ENCODE measurements around the gene MNX1.

Gene MNX1

DNA sequence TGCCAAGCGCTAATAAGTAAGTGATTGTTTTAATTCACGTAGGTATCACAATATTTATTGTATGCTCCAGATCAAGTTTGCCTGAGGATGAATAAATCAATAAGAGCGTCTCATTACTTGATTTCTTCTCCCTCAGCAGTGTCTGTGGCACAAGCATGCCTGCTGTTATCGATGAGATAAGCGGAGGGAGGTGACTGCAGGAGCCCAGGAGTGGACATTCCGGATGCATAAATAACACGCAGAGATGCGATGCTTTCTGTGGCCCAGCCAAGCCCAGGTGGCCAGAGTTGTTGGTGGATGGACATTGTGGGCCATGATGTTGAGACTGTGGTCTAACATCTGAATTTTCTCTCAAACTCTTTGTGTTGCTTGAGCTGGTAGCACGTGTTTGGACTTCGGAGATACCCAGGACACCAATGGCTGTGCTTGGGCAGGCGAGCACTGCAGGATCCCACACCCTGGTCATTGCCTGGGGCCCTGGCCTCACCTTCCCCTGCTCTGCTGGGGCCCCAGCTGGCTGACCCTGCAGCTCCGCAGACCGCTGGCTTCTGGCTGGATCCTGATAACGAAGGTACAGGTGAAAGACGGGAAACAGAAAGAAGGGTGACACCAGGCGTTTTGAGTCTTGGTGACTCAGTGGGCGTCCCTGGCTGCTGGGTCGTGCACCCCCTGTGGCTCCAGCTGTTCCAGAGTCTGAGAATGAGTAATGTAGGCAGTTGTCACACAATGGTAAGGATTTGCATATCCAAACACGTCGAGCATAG, 31.2 kb upstream of the MNX1 start:
- Mint-ChIP-seq H3K9me3 (no peaks in the 10 kb centered on the region), H3K4me1 (ENCODE audit: low read depth) (no peaks in the 10 kb centered on the region), H3K36me3 (ENCODE audit: low read depth) (no peaks in the 10 kb centered on the region), H3K4me3 (no peak overlapping the region), H3K27ac (no peak overlapping the region), H3K27me3 (peaks cover 15% of the 10 kb centered on the region)
- intact Hi-C loops (cut with micrococcal nuclease), result no loop called here

DNA sequence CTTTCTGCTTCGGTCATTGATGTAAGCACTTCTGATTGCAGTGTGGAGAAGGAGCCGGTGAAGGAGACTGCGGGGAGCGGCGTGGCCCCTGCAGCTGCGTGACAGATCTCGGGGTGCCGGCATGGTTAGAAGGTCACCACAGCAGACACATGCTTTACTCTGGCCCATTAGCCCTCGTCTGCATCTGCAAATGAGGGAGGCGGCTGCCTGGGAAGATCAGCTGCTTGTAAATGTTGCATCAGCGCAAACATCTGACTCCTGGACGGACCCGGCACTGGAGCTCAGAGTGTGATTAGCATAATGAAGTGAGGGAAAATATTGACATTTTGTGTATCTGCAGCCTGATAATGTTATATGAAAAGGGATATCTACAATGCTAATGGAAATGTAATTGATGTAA, 30.5 kb upstream of the MNX1 start:
- H3K36me3 Mint-ChIP-seq (ENCODE audit: low read depth), result no peaks in the 10 kb centered on the region
- peaks cover 21% of the 10 kb centered on the region for H3K27me3 Mint-ChIP-seq
- no peaks in the 10 kb centered on the region for H3K4me1 Mint-ChIP-seq (ENCODE audit: low read depth)
- H3K27ac Mint-ChIP-seq, result no peak overlapping the region
- no peak overlapping the region for H3K4me3 Mint-ChIP-seq
- peaks cover 6% of the 10 kb centered on the region for H3K9me3 Mint-ChIP-seq
- intact Hi-C loops (cut with micrococcal nuclease), result no loop called here

DNA sequence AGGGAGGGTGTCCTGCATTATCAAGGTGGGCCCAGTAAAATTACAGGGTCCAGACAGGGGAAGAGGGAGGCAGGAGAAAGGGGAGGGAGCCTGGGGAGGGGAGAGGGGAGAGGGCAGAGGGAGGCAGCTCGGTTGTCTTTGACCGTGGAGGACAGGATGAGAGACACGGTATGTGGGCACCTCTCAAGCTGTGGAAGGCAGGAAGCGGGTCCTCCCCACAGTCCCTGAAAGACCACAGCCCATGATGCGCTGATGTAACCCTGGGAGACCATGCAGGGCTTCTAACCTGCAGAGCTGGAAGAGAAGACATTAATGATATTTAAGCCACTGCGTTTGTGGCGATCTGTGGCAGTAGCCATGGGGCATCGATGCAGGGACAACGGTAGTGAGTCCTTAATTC, 27.2 kb upstream of the MNX1 start:
- H3K9me3 Mint-ChIP-seq, result peaks cover 8% of the 10 kb centered on the region
- H3K36me3 Mint-ChIP-seq (ENCODE audit: low read depth), result no peaks in the 10 kb centered on the region
- H3K27me3 Mint-ChIP-seq, result peaks cover 29% of the 10 kb centered on the region
- no peak overlapping the region for H3K4me3 Mint-ChIP-seq
- no peak overlapping the region for H3K27ac Mint-ChIP-seq
- H3K4me1 Mint-ChIP-seq (ENCODE audit: low read depth), result no peaks in the 10 kb centered on the region
- intact Hi-C loops (cut with micrococcal nuclease), result no loop called here

DNA sequence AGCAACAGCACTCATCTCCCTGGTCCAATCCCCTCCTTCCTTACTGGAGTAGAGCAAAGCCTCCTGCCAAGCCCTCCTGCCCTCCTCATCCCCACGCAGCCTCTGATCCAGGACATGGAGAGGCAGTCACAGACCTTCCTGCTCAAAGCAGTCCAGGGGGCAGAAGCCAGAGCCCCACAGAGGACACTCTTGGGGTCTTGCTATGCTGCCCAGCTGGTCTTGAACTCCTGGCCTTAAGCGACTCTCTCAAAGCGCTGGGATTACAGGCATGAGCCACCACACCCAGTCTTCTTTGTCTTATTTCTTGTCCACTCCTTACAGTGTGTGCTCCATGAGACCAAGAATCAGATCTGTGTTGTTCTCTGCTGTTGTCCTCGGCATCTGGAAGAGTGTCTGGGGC, 26.6 kb upstream of the MNX1 start:
- H3K27ac Mint-ChIP-seq, result no peak overlapping the region
- intact Hi-C loops (cut with micrococcal nuclease), result no loop called here
- H3K27me3 Mint-ChIP-seq, result peaks cover 31% of the 10 kb centered on the region

DNA sequence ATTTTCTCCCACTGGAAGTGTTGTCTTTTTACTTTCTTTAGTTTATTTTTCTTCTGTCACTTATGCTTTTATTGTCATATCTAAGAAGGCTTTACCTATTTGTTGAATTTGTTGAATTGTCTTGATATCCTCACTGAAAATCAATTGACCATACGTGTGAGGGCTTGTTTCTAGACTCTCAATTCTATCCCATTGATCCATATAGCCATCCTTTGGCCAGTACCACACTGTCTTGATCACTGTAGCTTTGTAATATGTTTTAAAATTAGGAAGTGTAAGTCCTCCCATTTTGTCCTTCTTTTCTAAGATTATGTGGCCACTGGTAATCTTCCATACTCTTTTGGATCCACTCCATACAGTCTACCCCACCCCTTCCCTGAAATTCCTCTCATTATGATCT, 25.5 kb upstream of the MNX1 start:
- Mint-ChIP-seq H3K27ac (no peak overlapping the region), H3K4me1 (ENCODE audit: low read depth) (no peaks in the 10 kb centered on the region), H3K9me3 (peaks cover 8% of the 10 kb centered on the region), H3K36me3 (ENCODE audit: low read depth) (no peaks in the 10 kb centered on the region), H3K4me3 (no peak overlapping the region), H3K27me3 (peaks cover 29% of the 10 kb centered on the region)
- intact Hi-C loops (cut with micrococcal nuclease), result no loop called here

More for the DNA sequence above, 26.6 kb upstream of the MNX1 start:
- peaks cover 8% of the 10 kb centered on the region for H3K9me3 Mint-ChIP-seq
- H3K4me1 Mint-ChIP-seq (ENCODE audit: low read depth), result no peaks in the 10 kb centered on the region
- H3K4me3 Mint-ChIP-seq, result no peak overlapping the region
- H3K36me3 Mint-ChIP-seq (ENCODE audit: low read depth), result no peaks in the 10 kb centered on the region

DNA sequence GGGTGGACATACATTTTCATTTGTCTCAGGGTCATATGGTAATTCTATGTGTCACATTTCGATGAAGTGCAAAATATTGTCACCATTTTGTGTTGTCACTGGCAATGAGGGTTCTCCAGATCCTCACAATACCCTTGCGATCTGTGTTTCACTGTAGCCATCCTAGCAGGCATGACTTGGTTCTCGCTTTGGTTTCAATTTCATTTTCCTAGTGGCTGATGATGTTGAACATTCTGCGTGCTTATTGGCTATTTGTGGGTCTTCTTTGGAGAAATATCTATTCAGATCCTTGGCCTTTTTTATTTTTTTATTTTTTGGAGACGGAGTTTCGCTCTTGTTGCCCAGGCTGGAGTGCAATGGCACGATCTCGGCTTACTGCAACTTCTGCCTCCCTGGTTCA, 24.8 kb upstream of the MNX1 start:
- peaks cover 31% of the 10 kb centered on the region for H3K27me3 Mint-ChIP-seq
- intact Hi-C loops (cut with micrococcal nuclease), result no loop called here
- no peaks in the 10 kb centered on the region for H3K36me3 Mint-ChIP-seq (ENCODE audit: low read depth)
- H3K4me1 Mint-ChIP-seq (ENCODE audit: low read depth), result no peaks in the 10 kb centered on the region
- peaks cover 8% of the 10 kb centered on the region for H3K9me3 Mint-ChIP-seq
- H3K4me3 Mint-ChIP-seq, result no peak overlapping the region
- H3K27ac Mint-ChIP-seq, result no peak overlapping the region

DNA sequence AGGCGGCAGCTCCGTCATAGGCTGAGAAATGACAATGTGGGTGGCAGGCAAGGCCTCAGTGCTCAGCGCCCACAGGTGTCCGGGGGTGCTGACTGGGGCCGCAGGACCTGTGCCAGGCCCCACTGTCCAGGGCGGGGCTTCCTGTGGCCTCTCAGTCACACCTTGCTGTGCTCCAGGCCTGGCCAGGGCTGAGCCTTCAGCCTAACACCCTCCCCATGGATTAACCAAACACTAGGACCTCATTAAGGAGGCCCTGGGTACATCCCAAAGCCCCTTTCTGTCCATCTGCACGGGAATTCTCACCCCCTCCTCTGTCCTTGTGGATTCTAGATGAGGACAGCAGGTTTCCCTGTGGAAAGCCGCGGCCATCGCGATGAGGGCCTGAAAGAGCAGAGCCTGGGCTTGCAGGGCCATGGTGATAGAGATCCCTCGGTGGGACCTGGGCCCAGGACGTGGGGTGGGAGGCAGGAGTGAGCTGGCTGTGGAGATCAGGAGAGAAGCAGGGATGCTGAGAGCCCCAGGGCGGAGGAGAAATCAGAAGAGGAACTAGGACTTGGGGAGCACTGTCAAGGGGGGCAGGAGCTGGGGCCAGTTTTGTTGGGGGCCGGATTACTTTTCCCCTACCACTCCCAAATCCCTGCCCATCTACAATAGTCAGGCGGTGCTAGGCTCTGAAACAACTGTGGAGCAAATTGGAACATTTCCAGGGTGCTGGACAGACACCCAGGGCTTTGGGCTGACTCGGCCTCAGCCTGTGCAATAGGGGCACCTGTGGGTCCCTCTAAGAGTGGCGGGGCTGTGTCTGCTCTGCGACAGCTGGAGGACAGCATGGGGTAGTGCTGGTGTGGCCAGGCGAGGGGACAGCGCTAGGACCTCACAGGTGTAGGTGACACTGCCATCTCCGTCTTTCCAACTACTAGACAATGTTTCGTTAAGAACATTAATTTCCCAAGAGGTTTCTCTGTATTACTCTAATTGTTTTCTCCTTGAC, 23.3 kb upstream of the MNX1 start:
- Mint-ChIP-seq H3K4me1 (ENCODE audit: low read depth) (no peaks in the 10 kb centered on the region), H3K27me3 (peaks cover 35% of the 10 kb centered on the region), H3K36me3 (ENCODE audit: low read depth) (no peaks in the 10 kb centered on the region), H3K9me3 (peaks cover 8% of the 10 kb centered on the region), H3K27ac (no peak overlapping the region), H3K4me3 (no peak overlapping the region)
- intact Hi-C loops (cut with micrococcal nuclease), result no loop called here

DNA sequence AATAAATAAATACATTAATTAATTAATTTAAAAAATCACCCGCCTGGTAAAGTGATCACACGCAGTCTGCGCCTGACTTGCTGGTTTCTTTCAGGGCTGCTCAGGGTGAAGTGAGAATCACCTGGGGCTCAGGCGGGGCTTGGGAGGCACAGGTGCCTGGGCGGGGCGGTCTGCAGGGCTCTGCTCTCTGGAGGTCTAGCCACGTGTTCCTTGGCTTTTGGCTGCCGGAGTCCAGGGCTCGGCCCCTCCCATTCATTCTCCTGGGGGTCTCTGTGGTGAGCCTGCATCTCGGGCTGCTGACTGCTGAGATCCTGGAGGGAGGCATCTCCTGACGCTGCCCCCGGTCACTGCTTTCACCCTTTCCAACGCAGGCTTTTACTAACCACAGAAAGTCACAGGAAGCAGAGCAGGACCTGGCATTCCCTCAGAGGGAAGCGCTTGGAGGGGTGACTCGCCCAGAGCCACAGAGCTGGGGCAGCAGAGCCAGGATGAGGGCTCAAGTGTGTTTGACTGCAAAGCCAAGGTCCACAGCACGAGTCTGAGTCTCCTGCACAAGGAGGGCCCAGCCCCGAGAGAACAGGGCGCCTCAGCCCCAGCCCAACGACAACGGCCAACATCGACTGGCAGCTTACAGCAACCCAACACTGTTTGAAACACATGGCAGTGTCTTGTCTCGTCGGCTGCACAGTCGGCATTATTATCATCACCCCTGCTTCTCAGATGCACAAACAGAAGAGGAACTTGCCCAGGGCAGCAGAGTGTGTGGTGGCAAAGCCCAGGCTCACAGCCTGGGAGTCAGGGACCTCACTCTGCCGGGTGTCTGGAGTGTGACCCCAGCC, 22.4 kb upstream of the MNX1 start:
- intact Hi-C loops (cut with micrococcal nuclease), result no loop called here
- no peak overlapping the region for H3K27ac Mint-ChIP-seq
- H3K4me1 Mint-ChIP-seq (ENCODE audit: low read depth), result no peaks in the 10 kb centered on the region
- H3K36me3 Mint-ChIP-seq (ENCODE audit: low read depth), result no peaks in the 10 kb centered on the region
- H3K9me3 Mint-ChIP-seq, result peaks cover 8% of the 10 kb centered on the region
- H3K27me3 Mint-ChIP-seq, result peaks cover 41% of the 10 kb centered on the region
- no peak overlapping the region for H3K4me3 Mint-ChIP-seq

DNA sequence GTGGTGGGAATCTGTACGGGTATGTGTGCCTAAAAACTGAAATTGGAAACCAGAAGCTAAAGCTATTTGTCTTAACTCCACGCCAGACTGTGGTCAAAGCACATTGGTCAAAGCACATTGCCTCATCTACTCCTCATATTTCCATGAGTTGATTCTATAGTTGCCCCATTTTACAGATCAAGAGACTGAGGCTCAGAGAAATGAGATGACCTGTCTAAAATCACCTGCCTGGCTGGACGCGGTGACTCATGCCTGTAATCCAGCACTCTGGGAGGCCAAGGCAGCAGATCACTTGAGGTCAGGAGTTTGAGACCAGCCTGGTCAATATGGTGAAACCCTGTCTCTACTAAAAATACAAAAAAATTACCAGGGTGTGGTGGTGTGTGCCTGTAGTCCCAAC, 21.7 kb upstream of the MNX1 start:
- no peaks in the 10 kb centered on the region for H3K36me3 Mint-ChIP-seq (ENCODE audit: low read depth)
- peaks cover 8% of the 10 kb centered on the region for H3K9me3 Mint-ChIP-seq
- H3K4me3 Mint-ChIP-seq, result no peak overlapping the region
- H3K27me3 Mint-ChIP-seq, result peaks cover 46% of the 10 kb centered on the region
- H3K4me1 Mint-ChIP-seq (ENCODE audit: low read depth), result no peaks in the 10 kb centered on the region
- intact Hi-C loops (cut with micrococcal nuclease), result no loop called here
- H3K27ac Mint-ChIP-seq, result no peak overlapping the region

DNA sequence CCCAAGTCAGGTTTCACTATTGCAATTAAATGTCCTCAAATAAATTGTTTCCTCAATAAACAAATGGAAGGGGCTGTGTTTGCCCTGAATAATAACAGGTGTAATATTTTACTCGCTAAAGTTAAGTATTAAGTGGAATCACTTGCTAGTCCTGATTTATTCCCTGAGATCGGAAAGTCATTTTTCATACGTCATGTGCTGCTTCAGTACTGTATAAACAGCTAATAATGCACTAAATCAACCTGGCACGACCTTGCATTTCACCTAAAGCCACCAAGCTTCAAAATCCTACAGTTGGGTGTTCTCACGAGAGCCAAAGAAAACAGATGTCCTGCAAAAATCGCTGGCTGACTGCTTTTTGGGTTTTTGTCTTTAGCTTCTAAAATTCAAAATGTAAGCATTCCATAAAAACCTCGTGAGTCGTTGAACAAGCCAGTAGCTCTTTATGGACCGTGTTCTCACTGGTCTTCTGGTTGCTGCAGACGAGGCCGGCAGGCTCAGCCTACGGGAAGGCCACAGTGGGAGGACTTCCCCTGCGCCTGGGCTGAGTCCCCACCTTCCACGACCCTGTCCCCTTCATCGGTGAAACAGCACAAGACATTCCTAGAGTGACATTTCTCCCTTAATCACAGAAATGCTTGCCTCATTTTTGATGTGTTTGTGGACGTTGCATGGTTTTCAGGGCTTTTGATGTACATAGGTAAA, 17.9 kb upstream of the MNX1 start:
- intact Hi-C loops (cut with micrococcal nuclease), result no loop called here
- Mint-ChIP-seq H3K4me1 (ENCODE audit: low read depth) (no peaks in the 10 kb centered on the region), H3K36me3 (ENCODE audit: low read depth) (no peaks in the 10 kb centered on the region), H3K27ac (no peak overlapping the region), H3K4me3 (no peak overlapping the region), H3K9me3 (no peaks in the 10 kb centered on the region), H3K27me3 (peaks cover 61% of the 10 kb centered on the region)

DNA sequence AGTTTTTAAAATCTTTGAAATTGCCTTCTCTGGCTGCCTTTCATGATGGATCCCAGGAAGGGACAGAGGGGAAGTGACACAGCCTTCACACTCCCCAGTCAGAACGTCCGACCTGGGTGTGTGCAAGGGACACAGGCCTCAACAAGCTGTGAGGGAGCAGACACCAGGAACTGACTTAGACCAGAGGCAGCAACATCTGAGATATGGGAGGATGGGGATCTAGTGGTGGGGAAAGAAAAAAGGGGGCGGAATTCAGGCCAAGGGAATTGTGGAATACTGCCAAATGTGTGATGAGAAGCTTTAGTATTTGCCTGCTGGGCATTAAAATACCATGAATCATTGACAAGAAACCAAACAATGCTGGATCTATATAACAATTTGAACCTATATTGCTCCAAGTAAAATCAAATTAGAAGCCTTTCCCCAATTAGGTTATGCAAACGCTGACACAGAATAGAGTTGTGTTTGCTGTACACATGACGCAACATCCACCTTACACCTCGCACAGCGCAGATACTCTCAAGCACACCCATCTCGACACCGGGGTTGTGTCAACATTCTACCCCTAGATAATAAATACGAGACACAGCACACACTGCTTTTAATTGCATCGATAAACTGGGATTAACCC, 17.2 kb upstream of the MNX1 start:
- Mint-ChIP-seq H3K9me3 (no peaks in the 10 kb centered on the region), H3K4me1 (ENCODE audit: low read depth) (no peaks in the 10 kb centered on the region), H3K27me3 (peaks cover 65% of the 10 kb centered on the region), H3K4me3 (no peak overlapping the region), H3K36me3 (ENCODE audit: low read depth) (no peaks in the 10 kb centered on the region), H3K27ac (no peak overlapping the region)
- intact Hi-C loops (cut with micrococcal nuclease), result no loop called here

DNA sequence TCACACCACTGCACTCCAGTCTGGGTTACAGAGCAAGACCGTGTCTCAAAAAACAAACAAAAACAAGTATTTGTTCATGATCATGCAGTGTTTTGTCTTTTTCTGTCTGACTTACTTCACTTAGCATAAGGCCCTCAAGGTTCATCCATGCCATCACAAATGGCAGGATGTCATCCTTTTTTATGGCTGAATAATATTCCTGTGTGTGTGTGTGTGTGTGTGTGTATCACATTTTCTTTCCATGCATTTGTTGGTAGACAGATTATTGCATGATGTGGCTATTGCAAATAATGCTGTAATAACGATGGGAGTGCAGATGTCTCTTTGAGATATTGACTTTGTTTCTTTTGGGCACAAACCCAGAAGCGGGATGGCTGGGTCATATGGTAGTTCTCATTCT, 14.3 kb upstream of the MNX1 start:
- Mint-ChIP-seq H3K27ac (no peak overlapping the region), H3K36me3 (ENCODE audit: low read depth) (no peaks in the 10 kb centered on the region), H3K4me3 (no peak overlapping the region), H3K9me3 (no peaks in the 10 kb centered on the region), H3K4me1 (ENCODE audit: low read depth) (no peaks in the 10 kb centered on the region), H3K27me3 (peaks cover 79% of the 10 kb centered on the region)
- intact Hi-C loops (cut with micrococcal nuclease), result no loop called here

DNA sequence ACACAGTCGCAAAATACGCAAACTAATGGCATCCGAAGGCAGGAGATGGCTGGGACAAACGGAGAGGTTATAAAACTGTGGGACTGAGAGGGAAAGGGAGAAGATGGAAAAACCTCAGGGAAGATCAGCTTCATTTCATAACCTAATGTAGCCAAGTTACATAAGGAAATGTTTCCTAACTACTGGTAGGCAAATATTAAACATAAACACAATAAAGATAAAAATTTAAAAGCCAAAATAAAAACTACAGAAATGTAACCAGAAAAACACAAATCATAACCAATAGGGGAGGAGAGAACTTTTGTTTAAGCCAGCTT, 13.1 kb upstream of the MNX1 start:
- Mint-ChIP-seq H3K4me1 (ENCODE audit: low read depth) (peaks cover 5% of the 10 kb centered on the region), H3K4me3 (no peak overlapping the region), H3K27ac (no peak overlapping the region), H3K9me3 (no peaks in the 10 kb centered on the region), H3K27me3 (peaks cover 85% of the 10 kb centered on the region), H3K36me3 (ENCODE audit: low read depth) (no peaks in the 10 kb centered on the region)
- intact Hi-C loops (cut with micrococcal nuclease), result no loop called here
